HG02623 (cell line): ENCODE data around the gene FAM185A.
"Not testable (repeated sequence)": the region's sequence is repeated elsewhere in the genome, so short reads cannot be mapped to it uniquely, and the experiment has no call there.

ENCODE experiments used
- ATAC-seq: cut with Tn5 transposase; IDR thresholded peaks from one replicate; pipeline ENCODE4 v1.9.1; 2021; ENCODE audit warnings: moderate library complexity; ENCODE audit not compliant: unreplicated experiment

FAM185A gene

GRCh38 chr7:102776217-102776616, 27.4 kb downstream of the FAM185A start:
- not testable (repeated sequence) for ATAC-seq

DNA sequence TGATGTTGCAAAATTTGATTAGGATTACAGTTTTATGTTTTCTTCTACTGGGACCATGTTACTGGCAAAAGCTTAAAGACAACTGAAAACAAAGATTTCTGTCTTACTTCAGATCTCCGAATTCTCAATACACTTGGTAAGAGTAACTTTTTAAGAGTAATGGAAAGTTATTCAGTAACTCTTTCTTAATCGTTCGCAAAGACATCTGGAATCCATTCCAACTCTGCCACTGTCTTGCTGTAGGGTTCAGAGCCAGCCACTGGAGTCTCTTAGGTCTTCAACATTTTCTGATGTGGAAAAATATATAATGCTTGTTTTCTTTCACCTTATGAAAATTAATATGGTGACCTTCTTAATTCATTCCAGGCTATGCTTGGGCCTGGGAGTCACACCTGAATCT, 29.9 kb downstream of the FAM185A start:
- not testable (repeated sequence) for ATAC-seq

DNA sequence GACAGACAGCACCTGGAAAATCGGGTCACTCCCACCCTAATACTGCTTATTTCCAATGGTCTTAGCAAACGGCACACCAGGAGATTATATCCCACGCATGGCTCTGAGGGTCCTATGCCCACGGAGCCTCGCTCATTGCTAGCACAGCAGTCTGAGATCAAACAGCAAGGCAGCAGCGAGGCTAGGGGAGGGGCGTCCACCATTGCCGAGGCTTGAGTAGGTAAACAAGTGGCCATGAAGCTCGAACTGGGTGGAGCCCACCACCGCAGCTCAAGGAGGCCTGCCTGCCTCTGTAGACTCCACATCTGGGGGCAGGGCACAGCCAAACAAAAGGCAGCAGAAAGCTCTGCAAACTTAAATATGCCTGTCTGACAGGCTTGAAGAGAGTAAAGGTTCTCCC, 32.1 kb downstream of the FAM185A start:
- not testable (repeated sequence) for ATAC-seq

DNA sequence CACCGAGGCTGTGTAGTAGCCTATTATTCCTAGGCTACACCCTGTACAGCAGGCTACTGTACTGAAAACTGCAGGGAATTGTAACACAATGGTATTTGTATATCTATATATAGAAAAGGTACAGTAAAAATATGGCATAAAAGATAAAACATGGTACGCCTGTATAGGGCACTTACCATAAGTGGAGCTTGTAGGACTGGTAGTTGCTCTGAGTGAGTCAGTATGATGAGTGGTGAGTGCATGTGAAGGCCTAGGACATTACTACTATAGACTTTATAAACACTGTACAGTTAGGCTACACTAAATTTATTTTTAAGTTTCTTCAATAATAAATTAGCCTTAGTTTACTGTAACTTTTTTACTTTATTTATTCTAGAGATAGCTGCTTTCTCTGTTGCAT, 40.0 kb downstream of the FAM185A start:
- not testable (repeated sequence) for ATAC-seq

DNA sequence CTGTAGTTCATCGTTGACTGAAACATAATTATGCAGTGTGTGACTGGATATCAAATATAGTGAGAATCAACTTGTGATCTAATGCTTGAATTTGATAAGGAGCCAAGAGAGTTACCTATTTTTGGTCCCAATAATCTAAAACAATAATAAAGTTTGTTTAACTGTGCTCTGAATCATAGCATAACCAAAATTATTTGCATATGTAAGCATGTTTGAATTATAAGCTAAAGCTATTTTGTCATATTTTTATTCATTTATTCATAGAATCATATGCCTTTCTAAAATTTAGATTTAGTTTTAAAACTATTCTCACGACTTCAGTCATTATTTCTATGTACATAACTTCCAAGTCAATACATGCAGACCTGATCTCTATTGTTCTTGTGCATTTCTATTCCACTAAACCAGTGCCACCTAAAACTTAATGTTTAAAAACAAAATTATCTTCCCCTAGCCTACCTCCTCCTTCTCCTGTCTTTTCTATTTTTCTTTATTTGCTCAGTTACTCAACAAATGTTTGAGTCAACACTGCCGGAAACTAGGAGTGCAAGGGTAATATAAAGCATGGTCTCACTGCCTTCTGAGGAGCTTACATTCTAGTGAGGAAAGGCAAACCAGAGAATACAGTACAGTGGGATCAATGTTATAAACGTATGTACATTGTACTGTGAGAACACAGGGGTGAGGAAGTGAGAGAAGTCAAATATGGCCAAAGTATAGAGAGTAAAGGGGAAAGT, 41.7 kb downstream of the FAM185A start:
- not testable (repeated sequence) for ATAC-seq

DNA sequence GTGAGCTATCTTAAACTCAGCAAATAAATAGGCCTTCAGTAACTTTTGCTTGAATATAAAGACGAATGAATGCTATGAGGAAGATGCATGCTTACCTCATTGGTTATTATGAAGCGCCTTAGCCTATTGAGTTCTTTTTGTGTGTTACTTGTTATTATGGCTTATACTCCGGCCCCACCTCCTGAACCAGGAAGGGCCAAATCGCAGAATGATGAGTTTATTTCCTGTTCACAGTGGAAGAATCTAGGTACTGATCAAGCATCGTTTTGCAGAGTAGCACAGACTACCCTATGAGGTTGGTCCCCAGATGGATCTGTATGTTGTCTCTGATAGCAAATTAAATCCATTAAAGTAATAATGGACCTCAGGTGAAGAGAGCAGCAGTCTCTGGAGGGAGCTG, 42.6 kb downstream of the FAM185A start:
- not testable (repeated sequence) for ATAC-seq

GRCh38 chr7:102791831-102792230, 43.0 kb downstream of the FAM185A start:
- not testable (repeated sequence) for ATAC-seq

DNA sequence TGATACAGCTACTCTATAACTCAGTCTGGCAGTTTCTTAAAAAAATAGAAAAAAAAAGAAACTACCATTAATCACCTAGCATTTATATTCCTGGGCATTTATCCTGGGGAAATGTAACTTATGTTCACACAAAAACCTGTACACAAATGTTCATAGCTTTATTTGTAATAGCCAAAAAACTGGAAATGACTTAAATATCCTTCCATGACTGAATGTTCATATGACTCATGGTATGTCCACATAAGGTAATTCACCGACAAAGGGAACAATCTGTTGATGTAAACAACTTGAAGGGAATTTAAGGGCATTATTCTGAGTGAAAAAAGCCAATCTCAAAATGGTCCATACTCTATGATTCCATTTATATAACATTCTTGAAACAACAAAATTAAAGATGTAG, 45.8 kb downstream of the FAM185A start:
- ATAC-seq = not testable (repeated sequence)

GRCh38 chr7:102795987-102796595, 47.3 kb downstream of the FAM185A start:
- ATAC-seq = not testable (repeated sequence)

DNA sequence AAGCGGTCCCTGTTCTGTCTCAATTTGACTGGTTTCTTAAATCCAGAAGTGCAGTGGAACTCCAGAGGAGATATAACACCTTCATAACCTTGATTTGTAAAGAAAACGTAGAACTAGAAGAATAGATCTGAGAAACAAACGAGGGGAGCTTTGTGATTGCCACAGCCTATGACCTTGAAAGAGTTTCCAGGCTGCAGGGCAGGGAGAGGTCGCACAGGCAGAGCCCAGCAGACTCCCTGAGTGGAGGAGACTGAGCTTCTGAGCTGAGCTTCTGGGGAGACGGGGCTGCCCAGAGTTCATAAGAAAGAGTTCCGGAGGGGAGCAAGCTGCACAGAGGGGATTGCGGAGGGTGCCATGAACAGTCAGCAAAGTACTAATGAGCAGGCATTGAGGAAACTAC, 57.8 kb downstream of the FAM185A start:
- ATAC-seq = no peak

GRCh38 chr7:102810916-102811315, 62.1 kb downstream of the FAM185A start:
- no peak for ATAC-seq

GRCh38 chr7:102811942-102812678, 63.3 kb downstream of the FAM185A start:
- no peak for ATAC-seq

GRCh38 chr7:102813191-102814024, 64.6 kb downstream of the FAM185A start:
- ATAC-seq = no peak

- no peak for ATAC-seq
Measured at GRCh38 chr7:102814025-102814471, 65.2 kb downstream of the FAM185A start.

DNA sequence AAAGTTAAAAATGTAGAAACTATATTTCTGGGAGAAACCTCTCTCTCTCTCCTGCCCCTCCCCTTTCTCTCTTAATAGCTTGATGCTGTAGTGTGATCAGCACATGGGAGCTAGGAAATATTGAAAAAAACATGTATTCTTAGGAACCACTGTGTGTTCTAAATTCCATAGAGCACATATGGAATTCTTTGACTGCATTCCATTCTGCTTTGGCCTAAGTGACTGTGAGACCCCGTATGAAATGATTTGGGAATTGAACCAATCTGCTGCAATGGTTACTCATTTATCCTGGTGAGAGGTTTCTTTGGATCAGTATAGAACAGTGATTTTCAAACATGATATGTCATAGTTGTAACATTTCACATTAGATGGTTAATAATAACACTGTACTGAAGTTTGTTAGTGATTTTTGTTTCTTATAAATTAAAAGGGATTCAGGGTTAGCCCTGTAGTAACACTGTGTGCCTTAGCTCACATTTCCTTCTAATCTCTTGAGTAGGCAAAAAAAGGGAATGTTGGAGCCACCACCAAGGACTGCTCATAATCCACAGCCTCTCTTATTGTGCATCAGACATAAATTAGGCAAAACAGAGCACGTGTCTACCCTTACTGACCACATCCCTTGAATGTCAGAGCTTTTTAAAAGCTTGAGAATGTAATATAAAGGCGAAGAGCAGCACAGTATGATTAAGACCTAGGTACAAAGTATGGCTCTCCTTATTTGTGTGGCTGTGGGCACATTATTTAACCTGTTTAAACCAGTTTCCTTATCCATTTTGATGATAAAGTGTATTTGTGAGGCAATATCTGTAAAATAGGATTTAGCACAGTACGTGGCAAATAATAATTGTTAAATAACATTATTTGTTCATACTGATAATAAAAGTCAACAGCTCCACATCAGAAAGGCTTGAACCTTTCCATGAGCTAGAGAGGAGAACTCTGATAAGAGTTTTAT, 69.1 kb downstream of the FAM185A start:
- no peak for ATAC-seq

DNA sequence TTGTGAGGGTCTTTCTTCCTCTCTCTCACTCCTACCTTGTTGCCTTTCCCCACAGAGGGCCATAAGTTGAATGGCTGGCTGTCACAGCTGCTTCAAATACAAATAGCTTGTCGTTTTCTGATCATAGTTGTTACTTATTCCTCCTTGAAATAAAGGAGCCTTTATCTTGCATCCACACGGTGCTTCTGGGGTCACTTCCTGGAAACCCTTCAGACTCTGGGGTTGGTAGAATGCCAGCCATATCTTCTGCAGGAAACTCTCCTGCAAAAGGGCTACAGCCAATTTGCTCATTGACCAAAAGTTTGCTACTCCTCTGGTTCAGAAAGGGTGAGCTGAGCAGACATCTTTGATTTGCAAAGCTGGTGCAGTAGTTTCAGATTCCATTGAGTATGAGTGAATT, 70.4 kb downstream of the FAM185A start:
- no peak for ATAC-seq

GRCh38 chr7:102821994-102822747, 73.4 kb downstream of the FAM185A start:
- ATAC-seq = no peak

- no peak for ATAC-seq
Measured at GRCh38 chr7:102823390-102824119, 74.8 kb downstream of the FAM185A start.
